Suprapubic skin (tissue), 4 donors: ENCODE measurements around the gene DNMBP. TPM values are rescaled to one million over a fixed set of nuclear protein-coding genes. Genes with fewer than 3 reads are reported as not detected.
A peak's percentile ranks its signal among the peaks of the same experiment; 100 is the strongest.
"Not testable (repeated sequence)": the region's sequence is repeated elsewhere in the genome, so short reads cannot be mapped to it uniquely, and the experiment has no call there.

Experiments used
- DNase-seq, 2 donors: peaks; one replicate each; pipeline ENCODE4 v3.0.0-alpha.2; 2019; ENCODE audit warnings: low spot score in 2 of 2
- H3K27ac ChIP-seq: fragments of 200-600 bp; sonication (generic); one replicate; pipeline ENCODE4 v1.5.1; 2019
- H3K27me3 ChIP-seq: fragments of 200-600 bp; sonication (generic); one replicate; pipeline ENCODE4 v1.5.1; 2019
- H3K36me3 ChIP-seq: fragments of 200-600 bp; sonication (generic); one replicate; pipeline ENCODE4 v1.5.1; 2019
- H3K4me1 ChIP-seq: fragments of 200-600 bp; sonication (generic); one replicate; pipeline ENCODE4 v1.5.1; 2019
- H3K4me3 ChIP-seq: fragments of 200-600 bp; sonication (generic); one replicate; pipeline ENCODE4 v1.5.1; 2019; ENCODE audit warnings: mild to moderate bottlenecking
- H3K9me3 ChIP-seq: fragments of 200-600 bp; sonication (generic); one replicate; pipeline ENCODE4 v1.5.1; 2019
- EP300 ChIP-seq: sonication (generic); formaldehyde crosslinking; IDR thresholded peaks from one replicate; pipeline ENCODE4 v1.6.1; 2017; ENCODE audit warnings: antibody characterized with exemption
- POLR2A ChIP-seq, 2 donors: fragments of 450-650 bp; IDR thresholded peaks; one replicate each; pipeline ENCODE4 v1.6.1; 2017; ENCODE audit warnings: antibody characterized with exemption in 2 of 2, mild to moderate bottlenecking in 2 of 2, moderate library complexity in 2 of 2
- POLR2AphosphoS5 ChIP-seq, 3 donors: sonication (generic); formaldehyde crosslinking; IDR thresholded peaks; one replicate each; pipeline ENCODE4 v1.6.1; 2017; ENCODE audit warnings: antibody characterized with exemption in 3 of 3
- WGBS: methylation state at CpG from one replicate; pipeline ENCODE4 v1.1.5; 2018; 5-methylcytosine and 5-hydroxymethylcytosine counted together
- total RNA-seq, 4 donors: library from RNA; depleted of rRNA; stranded (reverse); fragments of >200 nt; gene quantifications; one replicate each; pipeline ENCODE4 v1.1.0, GENCODE V29; 2016
- TF ChIP-seq, protein P1 (sequence below), 2 donors: fragments of 200-600 bp in 1 of 2; fragments of 450-650 bp in 1 of 2; sonication (generic) in 1 of 2; IDR thresholded peaks; one replicate each; pipeline ENCODE4 v1.5.1; 2016 to 2019; ENCODE audit warnings: antibody characterized with exemption in 2 of 2, mild to moderate bottlenecking in 1 of 2, moderate library complexity in 1 of 2

Gene DNMBP
- total RNA-seq, 4 donors from 2014 or later: 43.4 to 89.6 (median 52.3) TPM

DNA sequence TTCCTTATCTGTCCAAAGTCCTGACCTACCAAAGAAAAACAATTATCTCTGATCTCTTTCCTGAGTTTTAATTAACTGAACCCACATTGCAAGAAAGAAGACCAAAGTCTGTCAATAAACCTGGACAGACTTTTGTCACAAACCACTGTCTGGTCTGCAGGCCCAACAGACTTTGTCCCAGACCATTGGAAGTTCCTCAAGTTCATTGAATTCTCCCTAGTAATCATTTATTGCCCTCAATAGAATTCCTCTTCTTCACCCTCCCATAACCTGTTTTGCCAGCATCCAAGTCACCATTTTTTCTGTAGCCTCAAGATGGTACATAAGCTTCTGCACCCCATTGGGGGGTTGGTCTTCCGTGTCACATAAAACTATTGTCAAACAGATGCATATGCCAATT lies 3.9 kb upstream of the DNMBP start:
- H3K4me1 ChIP-seq: peaks cover 8% of the 10 kb centered on the region
- H3K36me3 ChIP-seq: no peaks in the 10 kb centered on the region
- no peak for DNase-seq
- no peaks in the 10 kb centered on the region for H3K27me3 ChIP-seq
- no peak overlapping the region for H3K27ac ChIP-seq
- no peaks in the 10 kb centered on the region for H3K9me3 ChIP-seq
- no peak overlapping the region for H3K4me3 ChIP-seq
- WGBS: 92% methylated on average over 1 of the region's 1 CpG
- TF ChIP-seq, protein P1, sequence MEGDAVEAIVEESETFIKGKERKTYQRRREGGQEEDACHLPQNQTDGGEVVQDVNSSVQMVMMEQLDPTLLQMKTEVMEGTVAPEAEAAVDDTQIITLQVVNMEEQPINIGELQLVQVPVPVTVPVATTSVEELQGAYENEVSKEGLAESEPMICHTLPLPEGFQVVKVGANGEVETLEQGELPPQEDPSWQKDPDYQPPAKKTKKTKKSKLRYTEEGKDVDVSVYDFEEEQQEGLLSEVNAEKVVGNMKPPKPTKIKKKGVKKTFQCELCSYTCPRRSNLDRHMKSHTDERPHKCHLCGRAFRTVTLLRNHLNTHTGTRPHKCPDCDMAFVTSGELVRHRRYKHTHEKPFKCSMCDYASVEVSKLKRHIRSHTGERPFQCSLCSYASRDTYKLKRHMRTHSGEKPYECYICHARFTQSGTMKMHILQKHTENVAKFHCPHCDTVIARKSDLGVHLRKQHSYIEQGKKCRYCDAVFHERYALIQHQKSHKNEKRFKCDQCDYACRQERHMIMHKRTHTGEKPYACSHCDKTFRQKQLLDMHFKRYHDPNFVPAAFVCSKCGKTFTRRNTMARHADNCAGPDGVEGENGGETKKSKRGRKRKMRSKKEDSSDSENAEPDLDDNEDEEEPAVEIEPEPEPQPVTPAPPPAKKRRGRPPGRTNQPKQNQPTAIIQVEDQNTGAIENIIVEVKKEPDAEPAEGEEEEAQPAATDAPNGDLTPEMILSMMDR (IDR thresholded peaks at IDR 0.05): no peak
- no peak for TF ChIP-seq EP300

DNA sequence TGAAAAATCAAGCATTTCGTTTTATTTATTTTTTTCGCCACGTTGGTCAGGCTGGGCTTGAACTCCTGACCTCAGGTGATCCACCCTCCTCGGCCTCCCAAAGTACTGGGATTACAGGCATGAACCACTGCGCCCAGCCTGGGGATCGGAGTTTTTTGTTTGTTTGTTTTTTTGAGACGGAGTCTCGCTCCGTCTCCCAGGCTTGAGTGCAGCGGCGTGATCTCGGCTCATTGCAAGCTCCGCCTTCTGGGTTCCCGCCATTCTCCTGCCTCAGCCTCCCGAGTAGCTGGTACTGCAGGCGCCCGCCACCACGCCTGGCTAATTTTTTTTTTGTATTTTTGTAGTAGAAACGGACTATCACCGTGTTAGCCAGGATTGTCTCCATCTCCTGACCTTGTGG lies 2.2 kb upstream of the DNMBP start:
- H3K4me3 ChIP-seq, H3K27ac ChIP-seq, H3K36me3 ChIP-seq, H3K27me3 ChIP-seq, DNase-seq, H3K9me3 ChIP-seq: not testable (repeated sequence)
- H3K4me1 ChIP-seq: peaks cover 25% of the 10 kb centered on the region
- 87% methylated on average over 20 of the region's 20 CpGs for WGBS

DNA sequence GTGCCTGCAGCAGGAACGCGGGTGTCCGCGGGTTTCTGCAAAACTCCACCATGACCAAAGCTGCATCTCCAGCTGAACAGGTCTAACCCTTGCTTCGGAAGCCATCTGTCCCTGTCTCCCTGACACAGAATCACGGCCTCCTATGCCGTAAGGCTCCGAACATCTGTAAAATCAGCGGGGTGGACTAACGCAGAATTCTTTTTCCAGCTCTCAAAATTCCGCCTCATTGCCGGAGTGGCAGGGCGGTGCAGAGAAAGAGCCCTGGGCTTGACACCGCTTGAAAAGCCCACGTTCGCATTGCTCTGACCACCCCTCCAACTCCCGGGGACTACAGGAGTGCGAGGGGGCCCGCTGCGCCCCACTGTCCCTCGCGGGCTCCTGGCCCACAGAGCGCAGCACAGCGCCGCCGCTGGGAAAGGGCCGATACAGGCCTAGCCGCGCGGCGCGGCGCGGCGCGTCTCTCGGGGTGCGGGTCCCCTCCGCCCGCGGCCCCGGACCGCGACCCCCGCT lies 409 bp downstream of the DNMBP start:
- no peaks in the 10 kb centered on the region for H3K36me3 ChIP-seq
- 0% methylated on average over 9 of the region's 45 CpGs for WGBS
- peak overlapping the region; percentile 63 for H3K4me3 ChIP-seq
- DNase-seq: no peak
- H3K4me1 ChIP-seq: peaks cover 42% of the 10 kb centered on the region
- TF ChIP-seq POLR2AphosphoS5 (IDR thresholded peaks at IDR 0.05) (no peak), POLR2A (IDR thresholded peaks at IDR 0.05) (no peak), EP300 (no peak)
- TF ChIP-seq, protein P1 (IDR thresholded peaks at IDR 0.05): no peak
- H3K27me3 ChIP-seq: no peaks in the 10 kb centered on the region
- peak overlapping the region; percentile 92 for H3K27ac ChIP-seq
- H3K9me3 ChIP-seq: no peaks in the 10 kb centered on the region

DNA sequence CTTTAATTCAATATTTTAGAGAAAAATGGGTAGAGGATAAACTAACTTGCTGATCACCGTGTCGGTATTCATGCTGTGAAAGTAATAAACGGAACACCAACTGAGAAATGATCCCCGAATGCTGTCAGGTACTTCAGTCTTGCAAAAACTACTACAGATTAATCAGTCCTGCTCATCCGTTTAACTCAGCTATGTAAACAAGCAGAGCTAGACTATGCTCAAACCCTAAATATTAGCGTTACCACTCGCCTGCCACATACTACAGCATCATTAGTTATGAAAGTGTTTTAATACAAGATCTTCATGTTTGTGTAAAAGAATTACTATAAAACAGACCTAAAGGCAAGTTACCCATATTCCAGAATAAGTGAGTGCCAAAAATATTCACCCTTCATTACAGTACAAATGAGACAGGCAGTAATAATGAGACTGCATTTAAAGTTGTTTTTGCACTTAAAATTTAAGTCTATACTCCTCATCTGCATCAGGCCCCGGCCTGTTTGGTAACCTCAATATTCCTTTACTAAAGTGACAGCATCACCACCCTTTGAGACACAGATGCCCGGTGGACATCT lies 952 bp downstream of the DNMBP start:
- Histone ChIP-seq H3K4me3 (peak overlapping the region; percentile 63), H3K9me3 (no peaks in the 10 kb centered on the region), H3K27ac (peak overlapping the region; percentile 92), H3K36me3 (no peaks in the 10 kb centered on the region), H3K4me1 (peaks cover 42% of the 10 kb centered on the region), H3K27me3 (no peaks in the 10 kb centered on the region)
- WGBS: 11% methylated on average over 9 of the region's 9 CpGs
- no peak for DNase-seq
- no peak for TF ChIP-seq POLR2A (IDR thresholded peaks at IDR 0.05)
- TF ChIP-seq POLR2AphosphoS5 (IDR thresholded peaks at IDR 0.05): no peak
- TF ChIP-seq, protein P1 (IDR thresholded peaks at IDR 0.05): no peak
- no peak for TF ChIP-seq EP300

DNA sequence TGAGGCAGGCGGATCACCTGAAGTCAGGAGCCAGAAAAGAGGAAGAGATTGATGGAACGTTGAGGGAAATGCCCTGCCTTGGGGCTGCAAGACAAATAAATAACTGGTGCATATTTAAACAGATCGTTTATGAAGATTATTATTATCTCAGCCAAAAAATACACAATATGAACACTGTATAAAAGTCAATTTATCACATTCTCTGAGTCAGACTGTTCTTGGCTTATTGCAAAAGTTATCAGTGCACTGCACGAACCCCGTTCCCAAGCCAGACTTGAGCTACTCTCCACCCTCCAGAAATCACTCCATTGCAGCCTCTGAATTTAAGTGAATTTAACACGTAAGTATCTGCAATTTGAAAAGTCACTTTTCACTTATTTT lies 1.6 kb downstream of the DNMBP start:
- no peak for TF ChIP-seq POLR2A (IDR thresholded peaks at IDR 0.05)
- TF ChIP-seq, protein P1 (IDR thresholded peaks at IDR 0.05): no peak
- TF ChIP-seq POLR2AphosphoS5 (IDR thresholded peaks at IDR 0.05): no peak
- TF ChIP-seq EP300: no peak
- Histone ChIP-seq H3K36me3 (no peaks in the 10 kb centered on the region), H3K9me3 (no peaks in the 10 kb centered on the region), H3K27ac (peak overlapping the region; percentile 92), H3K27me3 (no peaks in the 10 kb centered on the region), H3K4me3 (peak overlapping the region; percentile 63), H3K4me1 (peaks cover 42% of the 10 kb centered on the region)
- no peak for DNase-seq
- 20% methylated on average over 6 of the region's 6 CpGs for WGBS
